ENCODE results near the gene ARL13A. TPM values are rescaled to one million over a fixed set of nuclear protein-coding genes. Genes with fewer than 3 reads are reported as not detected.

ARL13A gene
- total RNA-seq, 4 donors from 2014 or later, result not detected

- no peaks in the 10 kb centered on the region for H3K27me3 ChIP-seq
- no peaks in the 10 kb centered on the region for H3K36me3 ChIP-seq
- intact Hi-C loops (cut with DNase I; ENCODE audit: low total_unique reads), result no loop called here
- no peaks in the 10 kb centered on the region for H3K4me1 ChIP-seq
- no peak overlapping the region for H3K27ac ChIP-seq
- in situ Hi-C loops (cut with MboI; ENCODE audit: low pct_ligation_motif_present in 1 of 4, low pct_unique_long_range_greater_than_20kb in 1 of 4, low sequenced_read_pairs in 3 of 4), result no loop called here
- TF ChIP-seq EP300 (IDR thresholded peaks at IDR 0.05; ENCODE audit: low read depth) (no peak), POLR2AphosphoS5 (IDR thresholded peaks at IDR 0.05) (no peak), CTCF (IDR thresholded peaks at IDR 0.05) (no peak), POLR2A (IDR thresholded peaks at IDR 0.05) (no peak)
- no peaks in the 10 kb centered on the region for H3K9me3 ChIP-seq
- DNase-seq, result no peak
- H3K4me3 ChIP-seq, result no peak overlapping the region
These were observed 15.3 kb downstream of the ARL13A start for GRCh38 chrX:100984818-100985217.

- H3K4me3 ChIP-seq, result no peak overlapping the region
These were observed 20.6 kb downstream of the ARL13A start for GRCh38 chrX:100990139-100990538.

GRCh38 chrX:100994352-100995281 lies 25.1 kb downstream of the ARL13A start:
- 65 to 100% methylated on average over 1 to 5 of the region's 5 CpGs for WGBS, 2 donors (ENCODE audit: low coverage in 1 of 2)
- no peaks in the 10 kb centered on the region for H3K27me3 ChIP-seq
- in situ Hi-C loops (cut with MboI; ENCODE audit: low pct_ligation_motif_present in 1 of 4, low pct_unique_long_range_greater_than_20kb in 1 of 4, low sequenced_read_pairs in 3 of 4) (no loop called here), intact Hi-C loops (cut with DNase I; ENCODE audit: low total_unique reads) (no loop called here)
- no peak for DNase-seq
- TF ChIP-seq CTCF (IDR thresholded peaks at IDR 0.05), result no peak
- no peak for TF ChIP-seq EP300 (IDR thresholded peaks at IDR 0.05; ENCODE audit: low read depth)
- no peak for TF ChIP-seq POLR2A (IDR thresholded peaks at IDR 0.05)
- TF ChIP-seq POLR2AphosphoS5 (IDR thresholded peaks at IDR 0.05), result no peak
- H3K4me1 ChIP-seq, result no peaks in the 10 kb centered on the region
- H3K36me3 ChIP-seq, result no peaks in the 10 kb centered on the region
- no peak overlapping the region for H3K4me3 ChIP-seq
- H3K9me3 ChIP-seq, result no peaks in the 10 kb centered on the region
- no peak overlapping the region for H3K27ac ChIP-seq

More at GRCh38 chrX:100990139-100990538, 20.6 kb downstream of the ARL13A start:
- H3K4me1 ChIP-seq, result no peaks in the 10 kb centered on the region
- no peak for DNase-seq
- no peak overlapping the region for H3K27ac ChIP-seq
- no peaks in the 10 kb centered on the region for H3K36me3 ChIP-seq
- WGBS, 2 donors (ENCODE audit: low coverage in 1 of 2), result 63% methylated on average over 2 of the region's 2 CpGs; no CpG with 5 or more reads in 1 of the 2 donors
- intact Hi-C loops (cut with DNase I; ENCODE audit: low total_unique reads) (no loop called here), in situ Hi-C loops (cut with MboI; ENCODE audit: low pct_ligation_motif_present in 1 of 4, low pct_unique_long_range_greater_than_20kb in 1 of 4, low sequenced_read_pairs in 3 of 4) (no loop called here)
- no peaks in the 10 kb centered on the region for H3K27me3 ChIP-seq
- no peaks in the 10 kb centered on the region for H3K9me3 ChIP-seq
- no peak for TF ChIP-seq POLR2A (IDR thresholded peaks at IDR 0.05)
- no peak for TF ChIP-seq EP300 (IDR thresholded peaks at IDR 0.05; ENCODE audit: low read depth)
- no peak for TF ChIP-seq POLR2AphosphoS5 (IDR thresholded peaks at IDR 0.05)
- no peak for TF ChIP-seq CTCF (IDR thresholded peaks at IDR 0.05)

GRCh38 chrX:100995469-100995868 lies 26.0 kb downstream of the ARL13A start:
- Histone ChIP-seq H3K4me1 (no peaks in the 10 kb centered on the region), H3K4me3 (no peak overlapping the region), H3K27ac (no peak overlapping the region), H3K9me3 (no peaks in the 10 kb centered on the region), H3K27me3 (no peaks in the 10 kb centered on the region), H3K36me3 (no peaks in the 10 kb centered on the region)
- 89% methylated on average over 5 of the region's 5 CpGs; no CpG with 5 or more reads in 1 of the 2 donors for WGBS, 2 donors (ENCODE audit: low coverage in 1 of 2)
- DNase-seq, result no peak
- in situ Hi-C loops (cut with MboI; ENCODE audit: low pct_ligation_motif_present in 1 of 4, low pct_unique_long_range_greater_than_20kb in 1 of 4, low sequenced_read_pairs in 3 of 4), result no loop called here
- no peak for TF ChIP-seq EP300 (IDR thresholded peaks at IDR 0.05; ENCODE audit: low read depth)
- no peak for TF ChIP-seq CTCF (IDR thresholded peaks at IDR 0.05)
- TF ChIP-seq POLR2A (IDR thresholded peaks at IDR 0.05), result no peak
- no peak for TF ChIP-seq POLR2AphosphoS5 (IDR thresholded peaks at IDR 0.05)
- intact Hi-C loops (cut with DNase I; ENCODE audit: low total_unique reads), result no loop called here

Data from transverse colon (tissue), 4 donors.